ENCODE data around the gene PALD1. TPM values are rescaled to one million over a fixed set of nuclear protein-coding genes. Genes with fewer than 3 reads are reported as not detected.

PALD1 gene
- total RNA-seq, 2 donors from 2014 or later, result 17.3 to 19.7 TPM

- Histone ChIP-seq H3K4me1 (ENCODE audit: control insufficient read depth, insufficient read depth, low read length) (no peaks in the 10 kb centered on the region), H3K4me3 (ENCODE audit: low read length) (no peak overlapping the region), H3K9me3 (ENCODE audit: control insufficient read depth, low read length) (no peaks in the 10 kb centered on the region), H3K27ac (ENCODE audit: low read depth, low read length) (no peak overlapping the region), H3K9ac (ENCODE audit: extremely low read depth, low read length, poor library complexity, severe bottlenecking) (no peak overlapping the region), H3K36me3 (ENCODE audit: control insufficient read depth, insufficient read depth, low read length) (no peaks in the 10 kb centered on the region), H3K27me3 (ENCODE audit: control insufficient read depth, insufficient read depth, low read length, poor library complexity, severe bottlenecking) (no peaks in the 10 kb centered on the region)
- no peaks in the 10 kb centered on the region for H3K9me3 Mint-ChIP-seq
- TF ChIP-seq CTCF (conservative IDR thresholded peaks at IDR 0.05), result no peak
- H3K4me1 Mint-ChIP-seq, result peaks cover 14% of the 10 kb centered on the region
- H3K27ac Mint-ChIP-seq, result no peak overlapping the region
- H3K27me3 Mint-ChIP-seq (ENCODE audit: insufficient read depth), result no peaks in the 10 kb centered on the region
- 91 to 95% methylated on average over 9 to 10 of the region's 10 CpGs for WGBS, 2 experiments (ENCODE audit: insufficient coverage in 1 of 2, insufficient read length in 1 of 2)
- DNase-seq, result peak; percentile 26
- H3K4me3 Mint-ChIP-seq, result no peak overlapping the region
- H3K36me3 Mint-ChIP-seq (ENCODE audit: low read depth), result peaks cover 2% of the 10 kb centered on the region
Observed at GRCh38 chr10:70561070-70561469, 82.5 kb downstream of the PALD1 start.

DNA sequence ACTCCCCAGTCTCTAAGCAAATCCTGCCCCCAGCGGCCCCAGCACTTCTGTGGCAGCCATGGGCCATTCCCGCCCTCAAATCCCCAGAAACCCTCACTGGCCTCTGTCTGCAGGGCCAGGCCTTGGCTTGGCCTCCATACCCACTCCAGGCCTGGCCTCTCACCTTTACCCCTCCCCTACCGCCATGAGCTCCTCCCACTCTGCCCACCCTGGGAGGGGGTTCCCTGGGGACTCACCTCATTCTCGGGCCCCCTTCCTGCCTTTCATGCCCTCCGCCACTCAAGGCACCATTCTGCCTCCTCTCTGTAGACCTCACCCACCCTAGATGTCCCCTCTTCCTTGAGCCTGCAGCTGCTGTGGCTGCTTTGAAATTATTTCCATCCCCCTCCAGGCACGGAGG lies 83.0 kb downstream of the PALD1 start:
- Histone ChIP-seq H3K4me1 (ENCODE audit: control insufficient read depth, insufficient read depth, low read length) (no peaks in the 10 kb centered on the region), H3K9ac (ENCODE audit: extremely low read depth, low read length, poor library complexity, severe bottlenecking) (no peak overlapping the region), H3K36me3 (ENCODE audit: control insufficient read depth, insufficient read depth, low read length) (no peaks in the 10 kb centered on the region), H3K4me3 (ENCODE audit: low read length) (no peak overlapping the region), H3K27ac (ENCODE audit: low read depth, low read length) (no peak overlapping the region), H3K27me3 (ENCODE audit: control insufficient read depth, insufficient read depth, low read length, poor library complexity, severe bottlenecking) (no peaks in the 10 kb centered on the region), H3K9me3 (ENCODE audit: control insufficient read depth, low read length) (no peaks in the 10 kb centered on the region)
- Mint-ChIP-seq H3K36me3 (ENCODE audit: low read depth) (peaks cover 2% of the 10 kb centered on the region), H3K9me3 (no peaks in the 10 kb centered on the region), H3K4me3 (no peak overlapping the region), H3K27ac (peak overlapping the region; percentile 52), H3K4me1 (peaks cover 14% of the 10 kb centered on the region), H3K27me3 (ENCODE audit: insufficient read depth) (no peaks in the 10 kb centered on the region)
- no peak for TF ChIP-seq CTCF (conservative IDR thresholded peaks at IDR 0.05)
- peak; percentile 41 for DNase-seq
- 83 to 86% methylated on average over 2 to 6 of the region's 6 CpGs for WGBS, 2 experiments (ENCODE audit: insufficient coverage in 1 of 2, insufficient read length in 1 of 2)

- TF ChIP-seq CTCF (conservative IDR thresholded peaks at IDR 0.05), result no peak
- Histone ChIP-seq H3K27me3 (ENCODE audit: control insufficient read depth, insufficient read depth, low read length, poor library complexity, severe bottlenecking) (no peaks in the 10 kb centered on the region), H3K4me3 (ENCODE audit: low read length) (no peak overlapping the region), H3K4me1 (ENCODE audit: control insufficient read depth, insufficient read depth, low read length) (no peaks in the 10 kb centered on the region), H3K27ac (ENCODE audit: low read depth, low read length) (no peak overlapping the region), H3K9me3 (ENCODE audit: control insufficient read depth, low read length) (no peaks in the 10 kb centered on the region), H3K9ac (ENCODE audit: extremely low read depth, low read length, poor library complexity, severe bottlenecking) (no peak overlapping the region), H3K36me3 (ENCODE audit: control insufficient read depth, insufficient read depth, low read length) (no peaks in the 10 kb centered on the region)
- Mint-ChIP-seq H3K36me3 (ENCODE audit: low read depth) (peaks cover 3% of the 10 kb centered on the region), H3K9me3 (no peaks in the 10 kb centered on the region), H3K4me3 (no peak overlapping the region), H3K27me3 (ENCODE audit: insufficient read depth) (no peaks in the 10 kb centered on the region), H3K4me1 (peaks cover 14% of the 10 kb centered on the region), H3K27ac (peak overlapping the region; percentile 52)
- peak; percentile 40 for DNase-seq
- 88 to 98% methylated on average over 6 to 12 of the region's 15 CpGs for WGBS, 2 experiments (ENCODE audit: insufficient coverage in 1 of 2, insufficient read length in 1 of 2)
Observed at GRCh38 chr10:70562036-70562755, 83.6 kb downstream of the PALD1 start.
